ENCODE measurements around the gene PFN1.

PFN1 gene

GRCh38 chr17:4949321-4950074, 1.2 kb upstream of the PFN1 start:
- peaks cover 9% of the 10 kb centered on the region for H3K79me2 ChIP-seq (ENCODE audit: insufficient read depth, low read length)
- peak overlapping the region; percentile 92 for H3K9ac ChIP-seq (ENCODE audit: low read length)
- TF ChIP-seq CTCF (IDR thresholded peaks at IDR 0.05; ENCODE audit: low read length) (no peak), EZH2 (IDR thresholded peaks at IDR 0.05; ENCODE audit: borderline replicate concordance, low read length) (no peak)
- peak overlapping the region; percentile 94 for H3K4me2 ChIP-seq (ENCODE audit: low read length)
- no peaks in the 10 kb centered on the region for H4K20me1 ChIP-seq (ENCODE audit: insufficient read depth, low read length)
- peaks cover 36% of the 10 kb centered on the region for H3K36me3 ChIP-seq (ENCODE audit: insufficient read depth, low read length)
- H3K9me2 ChIP-seq (ENCODE audit: low read depth, low read length) = no peaks in the 10 kb centered on the region
- H3K4me1 ChIP-seq (ENCODE audit: insufficient read depth, low read length, severe bottlenecking) = peaks cover 43% of the 10 kb centered on the region
- H3K9me3 ChIP-seq (ENCODE audit: low read length) = no peaks in the 10 kb centered on the region
- no peaks in the 10 kb centered on the region for H3K27me3 ChIP-seq (ENCODE audit: insufficient read depth, low read length)
- peak overlapping the region; percentile 100 for H3K27ac ChIP-seq (ENCODE audit: low read depth, low read length, poor library complexity, severe bottlenecking)
- no peak overlapping the region for H2AFZ ChIP-seq (ENCODE audit: low read length)
- peak overlapping the region; percentile 84 for H3K4me3 ChIP-seq (ENCODE audit: low read depth, low read length, poor library complexity, severe bottlenecking)
- peaks cover 9% of the 10 kb centered on the region for H3F3A ChIP-seq (ENCODE audit: insufficient read depth, low read length)

GRCh38 chr17:4948931-4949320, 596 bp upstream of the PFN1 start:
- no peak for TF ChIP-seq CTCF (IDR thresholded peaks at IDR 0.05; ENCODE audit: low read length)
- TF ChIP-seq EZH2 (IDR thresholded peaks at IDR 0.05; ENCODE audit: borderline replicate concordance, low read length) = no peak
- peaks cover 14% of the 10 kb centered on the region for H3F3A ChIP-seq (ENCODE audit: insufficient read depth, low read length)
- H3K27ac ChIP-seq (ENCODE audit: low read depth, low read length, poor library complexity, severe bottlenecking) = peak overlapping the region; percentile 100
- H3K36me3 ChIP-seq (ENCODE audit: insufficient read depth, low read length) = peaks cover 40% of the 10 kb centered on the region
- no peaks in the 10 kb centered on the region for H3K27me3 ChIP-seq (ENCODE audit: insufficient read depth, low read length)
- peaks cover 9% of the 10 kb centered on the region for H3K79me2 ChIP-seq (ENCODE audit: insufficient read depth, low read length)
- peak overlapping the region; percentile 84 for H3K4me3 ChIP-seq (ENCODE audit: low read depth, low read length, poor library complexity, severe bottlenecking)
- H2AFZ ChIP-seq (ENCODE audit: low read length) = no peak overlapping the region
- H3K4me2 ChIP-seq (ENCODE audit: low read length) = peak overlapping the region; percentile 94
- H3K9me3 ChIP-seq (ENCODE audit: low read length) = no peaks in the 10 kb centered on the region
- no peaks in the 10 kb centered on the region for H3K9me2 ChIP-seq (ENCODE audit: low read depth, low read length)
- peaks cover 49% of the 10 kb centered on the region for H3K4me1 ChIP-seq (ENCODE audit: insufficient read depth, low read length, severe bottlenecking)
- peak overlapping the region; percentile 92 for H3K9ac ChIP-seq (ENCODE audit: low read length)
- H4K20me1 ChIP-seq (ENCODE audit: insufficient read depth, low read length) = no peaks in the 10 kb centered on the region

- no peaks in the 10 kb centered on the region for H3K9me2 ChIP-seq (ENCODE audit: low read depth, low read length)
- H2AFZ ChIP-seq (ENCODE audit: low read length) = no peak overlapping the region
- H3K4me3 ChIP-seq (ENCODE audit: low read depth, low read length, poor library complexity, severe bottlenecking) = peak overlapping the region; percentile 84
- no peaks in the 10 kb centered on the region for H4K20me1 ChIP-seq (ENCODE audit: insufficient read depth, low read length)
- peaks cover 60% of the 10 kb centered on the region for H3K4me1 ChIP-seq (ENCODE audit: insufficient read depth, low read length, severe bottlenecking)
- no peak for TF ChIP-seq EZH2 (IDR thresholded peaks at IDR 0.05; ENCODE audit: borderline replicate concordance, low read length)
- TF ChIP-seq CTCF (IDR thresholded peaks at IDR 0.05; ENCODE audit: low read length) = no peak
- peaks cover 9% of the 10 kb centered on the region for H3K79me2 ChIP-seq (ENCODE audit: insufficient read depth, low read length)
- peak overlapping the region; percentile 92 for H3K9ac ChIP-seq (ENCODE audit: low read length)
- no peaks in the 10 kb centered on the region for H3K9me3 ChIP-seq (ENCODE audit: low read length)
- no peaks in the 10 kb centered on the region for H3K27me3 ChIP-seq (ENCODE audit: insufficient read depth, low read length)
- peak overlapping the region; percentile 100 for H3K27ac ChIP-seq (ENCODE audit: low read depth, low read length, poor library complexity, severe bottlenecking)
- H3K4me2 ChIP-seq (ENCODE audit: low read length) = peak overlapping the region; percentile 94
- peaks cover 18% of the 10 kb centered on the region for H3F3A ChIP-seq (ENCODE audit: insufficient read depth, low read length)
- H3K36me3 ChIP-seq (ENCODE audit: insufficient read depth, low read length) = peaks cover 54% of the 10 kb centered on the region
Observed at GRCh38 chr17:4947411-4948165, 742 bp downstream of the PFN1 start.

Measured in OCI-LY1 (cell line).